Measurements from ENCODE around the gene STIM2.

GRCh38 chr4:26824667-26825066 is 36.0 kb upstream of the STIM2 start:
- TF ChIP-seq EZH2 (IDR thresholded peaks at IDR 0.05) (no peak), POLR2AphosphoS5 (IDR thresholded peaks at IDR 0.05; ENCODE audit: borderline replicate concordance, low read depth, low read length) (no peak), FOXP2 (optimal IDR thresholded peaks at IDR 0.05; ENCODE audit: control extremely low read depth, extremely low read length, insufficient read depth) (no peak)

All from SK-N-MC (cell line).